Measurements from ENCODE around the gene RASL11B. TPM values are rescaled to one million over a fixed set of nuclear protein-coding genes. Genes with fewer than 3 reads are reported as not detected.

RASL11B gene
- total and polyA plus RNA-seq, 2 donors (not counting 3 experiments of a cell fraction or from before 2014, with no cell fraction given) = 0.83 TPM; not detected in 1

DNA sequence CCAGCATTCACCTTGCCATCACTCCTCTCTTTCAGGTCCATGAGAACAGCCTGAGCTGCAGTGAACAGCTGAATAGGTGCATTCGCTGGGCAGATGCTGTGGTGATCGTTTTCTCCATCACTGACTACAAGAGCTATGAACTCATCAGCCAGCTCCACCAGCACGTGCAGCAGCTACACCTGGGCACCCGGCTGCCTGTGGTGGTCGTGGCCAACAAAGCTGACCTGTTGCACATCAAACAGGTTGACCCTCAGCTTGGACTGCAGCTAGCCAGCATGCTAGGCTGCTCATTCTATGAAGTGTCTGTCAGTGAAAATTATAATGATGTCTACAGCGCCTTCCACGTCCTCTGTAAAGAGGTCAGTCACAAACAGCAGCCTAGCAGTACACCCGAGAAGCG lies 3.2 kb downstream of the RASL11B start:
- Histone ChIP-seq H2AFZ (ENCODE audit: low read depth, low read length) (no peak overlapping the region), H3K4me1 (ENCODE audit: control insufficient read depth, extremely low read depth, insufficient read depth, low read length) (peaks cover 9% of the 10 kb centered on the region), H3K27ac (ENCODE audit: insufficient read depth, low read depth, low read length) (no peak overlapping the region), H3K36me3 (ENCODE audit: control insufficient read depth in 2 of 2, extremely low read depth in 1 of 2, insufficient read depth in 2 of 2, low read length in 2 of 2) (no peaks in the 10 kb centered on the region), H3K9me1 (replicated peaks; ENCODE audit: control insufficient read depth, extremely low read depth, insufficient read depth, low read length) (no peaks in the 10 kb centered on the region), H3K27me3 (ENCODE audit: control insufficient read depth in 2 of 2, insufficient read depth in 2 of 2, low read length in 2 of 2) (peaks cover 23 to 43% of the 10 kb centered on the region in 2 experiments), H3K79me2 (ENCODE audit: control insufficient read depth, insufficient read depth, low read length) (no peaks in the 10 kb centered on the region), H3K9me3 (replicated peaks; ENCODE audit: control insufficient read depth, insufficient read depth, low read length) (no peaks in the 10 kb centered on the region), H3K9ac (replicated peaks; ENCODE audit: extremely low read depth, insufficient read depth, low read length) (no peak overlapping the region), H4K20me1 (replicated peaks; ENCODE audit: control insufficient read depth, extremely low read depth, insufficient read depth, low read length) (no peaks in the 10 kb centered on the region), H3K4me3 (replicated peaks in 1 of 3; ENCODE audit: insufficient read depth in 1 of 3, low read depth in 1 of 3, low read length in 3 of 3) (no peak overlapping the region), H3K4me2 (ENCODE audit: insufficient read depth, low read length) (no peak overlapping the region)
- dilution Hi-C loops (cut with MboI; ENCODE audit: extremely low pct_ligation_motif_present, low sequenced_read_pairs) (no loop called here), intact Hi-C loops (cut with micrococcal nuclease) (loop anchor here (5.0 to 10.0 kb wide), 2 partner anchors 208 to 320 kb away; partner anchors contain the start of gene USP46)
- BruUV-seq (replicated peaks) = no TSS peak
- ChIA-PET POLR2A (no interaction called here), CTCF (interaction anchor here (1.0 to 1.7 kb wide), 6 partner anchors 17 to 1367 kb away, joined by 3 to 7 read pairs (median 5); no protein-coding TSS in a partner anchor)
- DNase-seq (ENCODE audit: low read depth, low spot score) (no peak), FAIRE-seq (no peak)
- no peak for TF ChIP-seq POLR2AphosphoS5 (IDR thresholded peaks at IDR 0.05; ENCODE audit: insufficient read depth, low read depth, low read length)
- no peak for TF ChIP-seq FOS (IDR thresholded peaks at IDR 0.05; ENCODE audit: borderline replicate concordance, insufficient read depth, low read length)
- TF ChIP-seq, protein P1, sequence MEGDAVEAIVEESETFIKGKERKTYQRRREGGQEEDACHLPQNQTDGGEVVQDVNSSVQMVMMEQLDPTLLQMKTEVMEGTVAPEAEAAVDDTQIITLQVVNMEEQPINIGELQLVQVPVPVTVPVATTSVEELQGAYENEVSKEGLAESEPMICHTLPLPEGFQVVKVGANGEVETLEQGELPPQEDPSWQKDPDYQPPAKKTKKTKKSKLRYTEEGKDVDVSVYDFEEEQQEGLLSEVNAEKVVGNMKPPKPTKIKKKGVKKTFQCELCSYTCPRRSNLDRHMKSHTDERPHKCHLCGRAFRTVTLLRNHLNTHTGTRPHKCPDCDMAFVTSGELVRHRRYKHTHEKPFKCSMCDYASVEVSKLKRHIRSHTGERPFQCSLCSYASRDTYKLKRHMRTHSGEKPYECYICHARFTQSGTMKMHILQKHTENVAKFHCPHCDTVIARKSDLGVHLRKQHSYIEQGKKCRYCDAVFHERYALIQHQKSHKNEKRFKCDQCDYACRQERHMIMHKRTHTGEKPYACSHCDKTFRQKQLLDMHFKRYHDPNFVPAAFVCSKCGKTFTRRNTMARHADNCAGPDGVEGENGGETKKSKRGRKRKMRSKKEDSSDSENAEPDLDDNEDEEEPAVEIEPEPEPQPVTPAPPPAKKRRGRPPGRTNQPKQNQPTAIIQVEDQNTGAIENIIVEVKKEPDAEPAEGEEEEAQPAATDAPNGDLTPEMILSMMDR (IDR thresholded peaks at IDR 0.05; ENCODE audit: extremely low read depth in 1 of 2, insufficient read depth in 1 of 2, low read depth in 1 of 2, low read length in 2 of 2) = no peak
- TF ChIP-seq, protein P2, sequence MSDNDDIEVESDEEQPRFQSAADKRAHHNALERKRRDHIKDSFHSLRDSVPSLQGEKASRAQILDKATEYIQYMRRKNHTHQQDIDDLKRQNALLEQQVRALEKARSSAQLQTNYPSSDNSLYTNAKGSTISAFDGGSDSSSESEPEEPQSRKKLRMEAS (IDR thresholded peaks at IDR 0.05; ENCODE audit: insufficient read depth, insufficient read length) = no peak
- TF ChIP-seq EZH2 (IDR thresholded peaks at IDR 0.05; ENCODE audit: borderline replicate concordance, low read depth, low read length, severe bottlenecking) = no peak
- no peak for TF ChIP-seq JUN (IDR thresholded peaks at IDR 0.05; ENCODE audit: borderline replicate concordance, insufficient read depth, insufficient read length, low read depth)
- no peak for TF ChIP-seq GATA2 (IDR thresholded peaks at IDR 0.05; ENCODE audit: insufficient read depth, insufficient read length, low read depth, low read length)
- no peak for TF ChIP-seq MYC (IDR thresholded peaks at IDR 0.05; ENCODE audit: low read depth, low read length)
